SK-N-SH treated with all-trans-retinoic acid at 6 μM for 48 hours (cell line): Measurements from ENCODE around the gene ATP2C1.

Experiments used
- ATAC-seq: fragments of 200-7000 bp; cut with Tn5 transposase; 3 replicates; pipeline ENCODE4 v1.9.1; 2020; ENCODE audit warnings: mild to moderate bottlenecking, moderate library complexity
- ARNTL ChIP-seq: fragments of 450-650 bp; formaldehyde crosslinking; IDR thresholded peaks from 2 replicates; pipeline ENCODE4 v1.5.0; 2020; ENCODE audit warnings: low read depth, mild to moderate bottlenecking, moderate library complexity, borderline replicate concordance
- BACH2 ChIP-seq: fragments of 250-450 bp; sonication (Bioruptor Pico); IDR thresholded peaks from 2 replicates; pipeline ENCODE4 v1.9.0; 2021; ENCODE audit warnings: mild to moderate bottlenecking, borderline replicate concordance
- CREB5 ChIP-seq: fragments of 250-450 bp; sonication (Bioruptor Pico); IDR thresholded peaks from 2 replicates; pipeline ENCODE4 v1.5.1; 2020; ENCODE audit warnings: low read depth, mild to moderate bottlenecking, moderate library complexity
- CSDC2 ChIP-seq: fragments of 250-450 bp; sonication (Bioruptor Pico); IDR thresholded peaks from 2 replicates; pipeline ENCODE4 v1.5.0; 2020; ENCODE audit warnings: mild to moderate bottlenecking, moderate library complexity
- ESRRG ChIP-seq: fragments of 250-450 bp; sonication (Bioruptor Pico); IDR thresholded peaks from 2 replicates; pipeline ENCODE4 v1.6.1; 2021; ENCODE audit warnings: mild to moderate bottlenecking
- GLIS3 ChIP-seq: fragments of 250-450 bp; sonication (Bioruptor Pico); IDR thresholded peaks from 2 replicates; pipeline ENCODE4 v1.5.0; 2020; ENCODE audit warnings: mild to moderate bottlenecking, moderate library complexity
- ISL1 ChIP-seq: fragments of 250-450 bp; sonication (Bioruptor Pico); IDR thresholded peaks from 2 replicates; pipeline ENCODE4 v2.1.2; 2022; ENCODE audit warnings: mild to moderate bottlenecking, moderate library complexity
- OSR1 ChIP-seq: fragments of 250-450 bp; sonication (Bioruptor Pico); IDR thresholded peaks from 2 replicates; pipeline ENCODE4 v1.8.0; 2022; ENCODE audit warnings: moderate library complexity, mild to moderate bottlenecking, inconsistent platforms
- PATZ1 ChIP-seq: fragments of 250-450 bp; sonication (Bioruptor Pico); IDR thresholded peaks from 2 replicates; pipeline ENCODE4 v1.8.0; 2020; ENCODE audit warnings: mild to moderate bottlenecking, moderate library complexity, borderline replicate concordance
- POU6F1 ChIP-seq: fragments of 250-450 bp; sonication (Bioruptor Pico); IDR thresholded peaks from 2 replicates; pipeline ENCODE4 v1.8.0; 2021; ENCODE audit warnings: low read depth, mild to moderate bottlenecking, moderate library complexity, borderline replicate concordance
- PPARA ChIP-seq: fragments of 250-450 bp; sonication (Bioruptor Pico); IDR thresholded peaks from 2 replicates; pipeline ENCODE4 v1.5.0; 2020; ENCODE audit warnings: mild to moderate bottlenecking, borderline replicate concordance
- RARB ChIP-seq: fragments of 250-450 bp; sonication (Bioruptor Pico); IDR thresholded peaks from 2 replicates; pipeline ENCODE4 v1.8.0; 2021; ENCODE audit warnings: mild to moderate bottlenecking, moderate library complexity
- SNAI2 ChIP-seq: fragments of 250-450 bp; sonication (Bioruptor Pico); IDR thresholded peaks from 2 replicates; pipeline ENCODE4 v1.5.0; 2020; ENCODE audit warnings: mild to moderate bottlenecking, moderate library complexity
- TCF4 ChIP-seq: fragments of 250-450 bp; sonication (Bioruptor Pico); IDR thresholded peaks from 2 replicates; pipeline ENCODE4 v1.8.0; 2021; ENCODE audit warnings: mild to moderate bottlenecking, moderate library complexity, borderline replicate concordance
- TOX ChIP-seq: fragments of 250-450 bp; sonication (Bioruptor Pico); IDR thresholded peaks from 2 replicates; pipeline ENCODE4 v1.8.0; 2021; ENCODE audit warnings: mild to moderate bottlenecking, moderate library complexity, borderline replicate concordance
- ZC3H10 ChIP-seq: fragments of 250-450 bp; sonication (Bioruptor Pico); IDR thresholded peaks from 2 replicates; pipeline ENCODE4 v1.5.1; 2021; ENCODE audit warnings: mild to moderate bottlenecking, moderate library complexity
- ZFP30 ChIP-seq: fragments of 450-650 bp; formaldehyde crosslinking; IDR thresholded peaks from 2 replicates; pipeline ENCODE4 v1.5.0; 2022; ENCODE audit warnings: mild to moderate bottlenecking, moderate library complexity
- ZNF565 ChIP-seq: fragments of 450-650 bp; formaldehyde crosslinking; conservative IDR thresholded peaks from 2 replicates; pipeline ENCODE4 v1.5.0; 2020; ENCODE audit warnings: low read depth, mild to moderate bottlenecking, moderate library complexity
- ZNF70 ChIP-seq: fragments of 450-650 bp; formaldehyde crosslinking; IDR thresholded peaks from 2 replicates; pipeline ENCODE4 v1.5.0; 2020; ENCODE audit warnings: mild to moderate bottlenecking, moderate library complexity
- ZNF8 ChIP-seq: fragments of 450-650 bp; formaldehyde crosslinking; IDR thresholded peaks from 2 replicates; pipeline ENCODE4 v1.5.0; 2020; ENCODE audit warnings: mild to moderate bottlenecking, moderate library complexity
- TF ChIP-seq, protein P1 (sequence below): fragments of 250-450 bp; sonication (Bioruptor Pico); IDR thresholded peaks from 2 replicates; pipeline ENCODE4 v1.5.1; 2021; ENCODE audit warnings: mild to moderate bottlenecking, moderate library complexity

The ATP2C1 gene

GRCh38 chr3:130975251-130975650 lies 81.4 kb downstream of the ATP2C1 start:
- ATAC-seq: no peak
- TF ChIP-seq ZNF565: no peak
- TF ChIP-seq PATZ1 (CRISPR knock-in tag): no peak
- no peak for TF ChIP-seq ARNTL (CRISPR knock-in tag)
- no peak for TF ChIP-seq PPARA (CRISPR knock-in tag)
- TF ChIP-seq, protein P1, sequence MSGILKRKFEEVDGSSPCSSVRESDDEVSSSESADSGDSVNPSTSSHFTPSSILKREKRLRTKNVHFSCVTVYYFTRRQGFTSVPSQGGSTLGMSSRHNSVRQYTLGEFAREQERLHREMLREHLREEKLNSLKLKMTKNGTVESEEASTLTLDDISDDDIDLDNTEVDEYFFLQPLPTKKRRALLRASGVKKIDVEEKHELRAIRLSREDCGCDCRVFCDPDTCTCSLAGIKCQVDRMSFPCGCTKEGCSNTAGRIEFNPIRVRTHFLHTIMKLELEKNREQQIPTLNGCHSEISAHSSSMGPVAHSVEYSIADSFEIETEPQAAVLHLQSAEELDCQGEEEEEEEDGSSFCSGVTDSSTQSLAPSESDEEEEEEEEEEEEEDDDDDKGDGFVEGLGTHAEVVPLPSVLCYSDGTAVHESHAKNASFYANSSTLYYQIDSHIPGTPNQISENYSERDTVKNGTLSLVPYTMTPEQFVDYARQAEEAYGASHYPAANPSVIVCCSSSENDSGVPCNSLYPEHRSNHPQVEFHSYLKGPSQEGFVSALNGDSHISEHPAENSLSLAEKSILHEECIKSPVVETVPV (CRISPR knock-in tag): no peak
- no peak for TF ChIP-seq CREB5
- TF ChIP-seq OSR1 (CRISPR knock-in tag): no peak
- no peak for TF ChIP-seq ISL1 (CRISPR knock-in tag)
- no peak for TF ChIP-seq ZC3H10

DNA sequence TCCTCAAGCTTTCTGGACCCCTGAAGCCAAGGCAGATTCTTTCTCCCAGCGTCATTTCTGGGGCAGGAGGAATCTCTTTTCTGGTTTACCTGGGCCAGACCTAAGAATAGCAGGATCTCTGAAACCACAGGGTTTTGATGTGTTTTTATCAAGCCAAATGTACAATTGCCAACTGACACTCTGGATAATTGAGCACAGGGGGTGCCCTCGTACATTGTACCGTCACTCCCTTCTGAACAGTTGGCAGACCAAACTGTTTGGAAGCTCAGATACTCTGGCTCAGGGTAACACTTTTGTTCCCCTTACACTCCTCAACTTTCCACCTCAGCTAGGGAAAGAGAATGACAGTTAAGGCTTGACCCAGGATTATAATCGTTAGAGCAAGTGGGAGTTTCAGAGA lies 82.8 kb downstream of the ATP2C1 start:
- ATAC-seq: no peak
- TF ChIP-seq ISL1 (CRISPR knock-in tag) (no peak), ZNF565 (no peak), ESRRG (no peak), PPARA (CRISPR knock-in tag) (no peak), GLIS3 (no peak), OSR1 (CRISPR knock-in tag) (no peak), POU6F1 (CRISPR knock-in tag) (no peak), TOX (CRISPR knock-in tag) (no peak), ARNTL (CRISPR knock-in tag) (no peak), PATZ1 (CRISPR knock-in tag) (no peak), ZNF8 (CRISPR knock-in tag) (no peak), CSDC2 (CRISPR knock-in tag) (no peak), SNAI2 (CRISPR knock-in tag) (no peak), ZNF70 (CRISPR knock-in tag) (no peak), ZFP30 (CRISPR knock-in tag) (no peak), RARB (CRISPR knock-in tag) (no peak), TCF4 (CRISPR knock-in tag) (no peak)
- TF ChIP-seq, protein P1 (CRISPR knock-in tag): no peak
- TF ChIP-seq, all 23 proteins: peak for 0

DNA sequence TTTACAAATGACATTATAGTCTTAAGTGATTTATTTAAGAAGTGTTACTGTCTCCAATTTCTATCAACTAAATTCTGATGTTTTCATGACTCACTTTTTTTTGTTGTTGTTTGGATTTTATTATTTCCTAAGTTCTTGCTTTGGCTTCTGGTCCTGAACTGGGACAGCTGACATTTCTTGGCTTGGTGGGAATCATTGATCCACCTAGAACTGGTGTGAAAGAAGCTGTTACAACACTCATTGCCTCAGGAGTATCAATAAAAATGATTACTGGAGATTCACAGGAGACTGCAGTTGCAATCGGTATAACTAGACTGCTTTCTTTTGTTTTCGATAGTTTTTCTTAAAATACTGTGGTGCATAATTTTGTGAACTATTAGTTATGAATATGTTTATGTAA lies 85.2 kb downstream of the ATP2C1 start:
- no peak for TF ChIP-seq PATZ1 (CRISPR knock-in tag)
- TF ChIP-seq, protein P1 (CRISPR knock-in tag): no peak
- no peak for TF ChIP-seq CREB5
- no peak for TF ChIP-seq OSR1 (CRISPR knock-in tag)
- TF ChIP-seq BACH2: no peak
- no peak for TF ChIP-seq PPARA (CRISPR knock-in tag)
- TF ChIP-seq SNAI2 (CRISPR knock-in tag): no peak
- no peak for TF ChIP-seq ZNF565
- TF ChIP-seq CSDC2 (CRISPR knock-in tag): no peak
- TF ChIP-seq TOX (CRISPR knock-in tag): no peak
- no peak for TF ChIP-seq RARB (CRISPR knock-in tag)
- ATAC-seq: no peak
